Calu3 (cell line): ENCODE measurements around the gene SMPX. TPM values are rescaled to one million over a fixed set of nuclear protein-coding genes. Genes with fewer than 3 reads are reported as not detected.

ENCODE experiments used
- BruUV-seq: library from RNA; stranded (reverse); fragments of 400-500 nt; replicated peaks from 2 replicates; lab custom pipeline; 2021; lab: Mats Ljungman, UMichigan
- CTCF ChIA-PET: fragments of 300-600 bp; sonication (Branson Sonifier 250); formaldehyde crosslinking; loops from one replicate; lab custom pipeline; 2022; ENCODE audit warnings: antibody characterized with exemption; lab: Charles Lee
- DNase-seq: peaks from one replicate; pipeline ENCODE4 v3.0.0; 2022
- H3K27ac Mint-ChIP-seq: one replicate; pipeline ENCODE4 v1.8.0; 2022; ENCODE audit warnings: mixed read lengths; ENCODE audit not compliant: unreplicated experiment
- H3K27me3 Mint-ChIP-seq: one replicate; pipeline ENCODE4 v1.8.0; 2022; ENCODE audit warnings: mixed read lengths; ENCODE audit not compliant: unreplicated experiment
- H3K36me3 Mint-ChIP-seq: one replicate; pipeline ENCODE4 v1.8.0; 2022; ENCODE audit warnings: mild to moderate bottlenecking, moderate library complexity, mixed read lengths; ENCODE audit not compliant: insufficient read depth, unreplicated experiment
- H3K4me1 Mint-ChIP-seq: one replicate; pipeline ENCODE4 v1.8.0; 2022; ENCODE audit warnings: mild to moderate bottlenecking, low read depth, mixed read lengths; ENCODE audit not compliant: unreplicated experiment
- H3K4me3 Mint-ChIP-seq: one replicate; pipeline ENCODE4 v1.8.0; 2022; ENCODE audit warnings: mild to moderate bottlenecking, low read depth, moderate library complexity, mixed read lengths; ENCODE audit not compliant: unreplicated experiment
- H3K9me3 Mint-ChIP-seq: one replicate; pipeline ENCODE4 v1.8.0; 2022; ENCODE audit warnings: low read depth, mixed read lengths; ENCODE audit not compliant: unreplicated experiment
- CTCF ChIP-seq: fragments of 200-600 bp; IDR thresholded peaks from one replicate; pipeline ENCODE4 v1.8.0; 2022; ENCODE audit warnings: antibody characterized with exemption; ENCODE audit not compliant: unreplicated experiment
- intact Hi-C: fragments of 100-400 bp; cut with micrococcal nuclease; formaldehyde crosslinking; loops from one replicate; pipeline ENCODE4 v1.10.0; 2022; ENCODE audit not compliant: unreplicated experiment
- total RNA-seq: library from RNA; stranded (reverse); gene quantifications from 2 replicates; pipeline ENCODE4 v1.2.3, GENCODE V29; 2022

SMPX gene
- total RNA-seq, 1 experiment from 2014 or later, result not detected

- intact Hi-C loops, result loop anchor here (5.0 to 10.0 kb wide), 2 partner anchors 233 to 1214 kb away; no protein-coding TSS in a partner anchor
- Mint-ChIP-seq H3K4me1 (peaks cover 31% of the 10 kb centered on the region), H3K27me3 (no peaks in the 10 kb centered on the region), H3K9me3 (no peaks in the 10 kb centered on the region), H3K36me3 (no peaks in the 10 kb centered on the region), H3K27ac (no peak overlapping the region), H3K4me3 (no peak overlapping the region)
- DNase-seq, result no peak
- no peak for TF ChIP-seq CTCF
- no TSS peak for BruUV-seq
- CTCF ChIA-PET, result interaction anchor here (0.6 kb wide), 1 partner anchor 296 kb away, joined by 3 read pairs; no protein-coding TSS in a partner anchor
These were observed 16.6 kb downstream of the SMPX start for GRCh38 chrX:21741364-21741763.

- H3K27me3 Mint-ChIP-seq, result no peaks in the 10 kb centered on the region
- no peak for TF ChIP-seq CTCF
- no peak overlapping the region for H3K27ac Mint-ChIP-seq
- no peak overlapping the region for H3K4me3 Mint-ChIP-seq
- peaks cover 31% of the 10 kb centered on the region for H3K4me1 Mint-ChIP-seq
- H3K9me3 Mint-ChIP-seq, result no peaks in the 10 kb centered on the region
- no TSS peak for BruUV-seq
- CTCF ChIA-PET, result no interaction called here
- H3K36me3 Mint-ChIP-seq, result no peaks in the 10 kb centered on the region
- intact Hi-C loops, result loop anchor here (5.0 to 10.0 kb wide), 2 partner anchors 234 to 1213 kb away; no protein-coding TSS in a partner anchor
- DNase-seq, result peak; percentile 14
These were observed 17.3 kb downstream of the SMPX start for GRCh38 chrX:21740329-21741274.

GRCh38 chrX:21738950-21739287 is 19.0 kb downstream of the SMPX start:
- no TSS peak for BruUV-seq
- DNase-seq, result no peak
- H3K4me3 Mint-ChIP-seq, result no peak overlapping the region
- H3K4me1 Mint-ChIP-seq, result peaks cover 31% of the 10 kb centered on the region
- H3K36me3 Mint-ChIP-seq, result no peaks in the 10 kb centered on the region
- no peak for TF ChIP-seq CTCF
- intact Hi-C loops, result no loop called here
- CTCF ChIA-PET, result no interaction called here
- H3K27ac Mint-ChIP-seq, result no peak overlapping the region
- no peaks in the 10 kb centered on the region for H3K9me3 Mint-ChIP-seq
- no peaks in the 10 kb centered on the region for H3K27me3 Mint-ChIP-seq

- Mint-ChIP-seq H3K4me1 (peaks cover 31% of the 10 kb centered on the region), H3K27me3 (no peaks in the 10 kb centered on the region), H3K9me3 (no peaks in the 10 kb centered on the region), H3K4me3 (no peak overlapping the region), H3K27ac (no peak overlapping the region), H3K36me3 (no peaks in the 10 kb centered on the region)
- CTCF ChIA-PET, result no interaction called here
- intact Hi-C loops, result no loop called here
- DNase-seq, result no peak
- no TSS peak for BruUV-seq
- no peak for TF ChIP-seq CTCF
These were observed 19.5 kb downstream of the SMPX start for GRCh38 chrX:21738210-21738949.
